CMK (cell line): Measurements from ENCODE around the gene DNAH2.

ENCODE experiments used
- DNase-seq: peaks from one replicate; pipeline ENCODE4 v3.0.0-alpha.2; 2010; ENCODE audit warnings: low read depth

The DNAH2 gene

GRCh38 chr17:7822126-7822525 lies 104.6 kb downstream of the DNAH2 start:
- DNase-seq: no peak

GRCh38 chr17:7823581-7824001 lies 106.0 kb downstream of the DNAH2 start:
- DNase-seq: no peak

DNA sequence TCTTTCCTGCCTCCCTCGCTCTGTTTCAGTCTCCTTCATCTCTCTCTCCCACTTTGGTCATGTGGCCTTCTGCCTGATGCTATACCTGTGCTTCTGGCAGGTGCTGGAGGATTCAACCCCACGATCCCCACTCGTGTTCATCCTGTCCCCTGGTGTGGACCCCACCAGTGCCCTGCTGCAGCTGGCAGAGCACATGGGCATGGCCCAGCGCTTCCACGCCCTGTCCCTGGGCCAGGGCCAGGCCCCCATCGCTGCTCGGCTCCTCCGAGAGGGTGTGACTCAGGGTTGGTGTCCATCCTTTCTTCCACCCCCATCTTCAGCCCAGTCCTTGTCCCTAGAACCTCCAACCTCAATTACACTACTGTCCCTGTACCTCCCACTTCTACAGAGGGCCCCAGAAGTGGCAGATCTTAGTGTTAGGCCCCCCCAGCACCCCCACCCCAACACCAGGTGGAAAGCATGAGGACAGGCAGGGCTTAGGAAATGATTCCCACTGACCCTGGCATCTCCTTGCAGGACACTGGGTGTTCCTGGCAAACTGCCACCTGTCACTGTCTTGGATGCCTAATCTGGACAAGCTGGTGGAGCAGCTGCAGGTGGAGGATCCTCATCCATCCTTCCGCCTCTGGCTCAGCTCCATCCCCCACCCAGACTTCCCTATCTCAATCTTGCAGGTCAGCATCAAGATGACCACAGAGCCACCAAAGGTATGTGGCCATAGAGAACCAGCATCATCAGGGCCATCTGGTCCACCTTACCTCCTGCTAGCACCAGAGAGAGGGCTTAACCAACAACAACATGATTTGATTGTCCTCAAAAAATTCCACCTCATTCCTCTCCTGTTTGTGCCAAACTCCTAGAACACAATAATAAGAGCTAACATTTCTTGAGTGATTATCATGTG lies 106.7 kb downstream of the DNAH2 start:
- DNase-seq: no peak

DNA sequence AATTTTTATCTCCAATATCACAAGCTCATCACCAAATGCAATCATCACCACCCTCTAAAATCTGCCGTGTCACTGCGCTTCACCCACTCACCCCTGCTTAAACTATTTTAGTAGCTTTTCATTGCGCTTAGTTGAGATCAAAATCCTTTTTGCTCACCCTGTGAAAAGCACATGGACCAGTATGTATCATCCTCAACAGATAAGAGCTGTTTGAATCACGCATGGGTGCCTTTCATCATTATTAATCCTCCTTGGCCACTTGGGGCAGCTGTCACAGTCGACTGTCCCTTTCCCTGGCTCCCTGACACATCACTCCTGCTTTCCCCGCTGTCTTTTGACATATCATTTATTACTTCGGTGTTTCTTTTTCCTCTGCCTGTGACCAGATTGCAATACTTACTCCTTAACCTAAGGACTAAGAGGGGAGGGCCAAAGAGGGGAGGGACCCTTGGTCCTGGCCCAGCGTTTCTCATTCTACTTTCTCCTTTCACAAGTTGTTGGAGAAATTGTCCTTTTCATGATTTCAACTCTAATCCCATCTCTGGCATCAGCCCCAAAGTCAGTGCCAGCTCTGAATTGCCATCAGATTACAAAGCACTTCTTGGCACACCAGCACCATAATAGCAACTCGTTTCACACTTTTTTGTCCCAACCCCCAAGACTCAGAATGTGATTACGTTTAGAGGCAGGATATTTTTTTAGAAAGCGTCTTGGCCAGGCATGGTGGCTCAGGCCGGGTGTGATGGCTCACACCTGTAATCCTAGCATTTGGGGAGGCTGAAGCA lies 107.9 kb downstream of the DNAH2 start:
- DNase-seq: no peak

DNA sequence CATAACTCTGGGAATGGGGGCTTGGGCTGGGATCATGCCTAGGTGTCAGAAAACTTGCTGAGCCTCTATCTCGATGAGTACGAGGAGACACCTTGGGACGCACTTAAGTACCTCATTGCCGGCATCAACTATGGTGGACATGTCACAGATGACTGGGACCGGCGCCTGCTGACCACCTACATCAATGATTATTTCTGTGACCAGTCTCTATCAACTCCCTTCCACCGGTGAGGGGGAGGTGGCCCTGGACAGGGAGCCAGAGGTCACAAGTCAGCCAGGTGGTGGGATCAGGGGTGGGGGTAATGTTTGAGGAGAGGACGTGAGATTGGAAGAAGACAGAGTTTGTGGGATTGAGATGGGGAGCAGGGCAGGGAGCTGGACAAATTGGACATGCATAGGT lies 113.1 kb downstream of the DNAH2 start:
- no peak for DNase-seq

GRCh38 chr17:7831233-7831632 lies 113.7 kb downstream of the DNAH2 start:
- DNase-seq: no peak

DNA sequence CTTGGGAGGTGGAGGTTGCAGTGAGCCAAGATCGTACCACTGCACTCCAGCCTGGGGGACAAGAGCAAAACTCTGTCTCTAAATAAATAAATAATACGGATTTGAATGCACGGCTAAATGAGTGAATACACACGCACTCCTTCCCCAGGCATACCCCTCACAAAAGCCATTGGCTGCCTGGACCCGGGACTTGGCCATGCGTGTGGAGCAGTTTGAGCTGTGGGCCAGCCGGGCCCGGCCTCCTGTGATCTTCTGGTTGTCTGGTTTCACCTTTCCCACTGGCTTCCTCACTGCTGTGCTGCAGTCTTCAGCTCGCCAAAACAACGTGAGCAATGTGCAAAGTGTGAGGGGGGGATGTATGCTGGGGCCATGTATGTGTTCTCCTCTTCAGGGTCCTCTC lies 114.9 kb downstream of the DNAH2 start:
- no peak for DNase-seq

- DNase-seq: no peak
Measured at GRCh38 chr17:7833011-7833794, 115.7 kb downstream of the DNAH2 start.

GRCh38 chr17:7833795-7834541 lies 116.4 kb downstream of the DNAH2 start, which contains the start of gene KDM6B:
Gene KDM6B (plus strand): TSS chr17:7834217. CDS start chr17:7845555, 11,338 bp downstream.
- no peak for DNase-seq

GRCh38 chr17:7834542-7834956 lies 117.0 kb downstream of the DNAH2 start:
- DNase-seq: no peak

DNA sequence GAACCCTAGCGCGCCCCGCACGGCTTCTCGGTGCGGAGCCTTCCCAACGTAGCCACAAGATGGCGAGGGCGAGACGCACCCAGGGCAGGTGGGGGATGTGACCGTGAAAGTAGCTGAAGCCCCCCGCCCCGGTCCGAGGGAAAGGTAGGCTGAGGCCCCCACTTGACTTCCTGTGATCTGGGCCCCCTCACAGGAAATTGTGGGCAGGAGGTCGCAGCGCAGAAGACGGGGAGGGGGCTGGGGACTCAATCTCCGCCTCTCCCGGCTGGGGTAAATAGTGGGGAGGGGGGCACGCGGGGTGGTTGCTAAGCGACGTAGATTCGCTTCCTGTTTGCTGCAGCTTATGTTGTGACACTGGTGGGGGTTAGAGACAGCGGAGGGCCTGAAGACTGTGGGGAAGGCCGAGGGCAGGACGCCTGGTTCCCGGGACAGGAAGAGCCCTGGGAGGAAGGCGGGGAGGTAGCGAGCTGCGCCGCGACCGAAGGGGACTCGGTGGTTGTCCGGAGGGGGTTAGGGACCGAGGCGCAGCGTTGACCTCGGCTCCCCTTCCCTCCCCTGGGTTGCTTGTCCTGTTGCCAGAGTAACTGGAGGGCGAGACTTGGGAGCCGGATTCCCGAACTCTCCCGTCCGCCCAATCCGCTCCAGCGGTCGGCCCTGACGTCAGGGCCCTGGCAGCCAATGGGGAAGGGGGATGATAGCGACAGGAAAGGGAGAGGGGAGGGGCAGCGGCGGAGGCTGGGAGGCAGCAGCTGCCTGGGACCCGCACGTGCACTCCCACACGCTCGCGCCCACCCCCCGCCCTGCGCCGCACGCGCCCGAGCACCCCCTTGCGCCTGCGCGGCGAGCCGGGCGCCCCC lies 117.6 kb downstream of the DNAH2 start:
- DNase-seq: peak; percentile 85

- no peak for DNase-seq
Measured at GRCh38 chr17:7835814-7836595, 118.5 kb downstream of the DNAH2 start.

- DNase-seq: no peak
Measured at GRCh38 chr17:7836596-7837407, 119.3 kb downstream of the DNAH2 start.

- no peak for DNase-seq
Measured at GRCh38 chr17:7837408-7838088, 120.0 kb downstream of the DNAH2 start.

GRCh38 chr17:7838090-7839075 lies 120.8 kb downstream of the DNAH2 start:
- peak; percentile 85 for DNase-seq

DNA sequence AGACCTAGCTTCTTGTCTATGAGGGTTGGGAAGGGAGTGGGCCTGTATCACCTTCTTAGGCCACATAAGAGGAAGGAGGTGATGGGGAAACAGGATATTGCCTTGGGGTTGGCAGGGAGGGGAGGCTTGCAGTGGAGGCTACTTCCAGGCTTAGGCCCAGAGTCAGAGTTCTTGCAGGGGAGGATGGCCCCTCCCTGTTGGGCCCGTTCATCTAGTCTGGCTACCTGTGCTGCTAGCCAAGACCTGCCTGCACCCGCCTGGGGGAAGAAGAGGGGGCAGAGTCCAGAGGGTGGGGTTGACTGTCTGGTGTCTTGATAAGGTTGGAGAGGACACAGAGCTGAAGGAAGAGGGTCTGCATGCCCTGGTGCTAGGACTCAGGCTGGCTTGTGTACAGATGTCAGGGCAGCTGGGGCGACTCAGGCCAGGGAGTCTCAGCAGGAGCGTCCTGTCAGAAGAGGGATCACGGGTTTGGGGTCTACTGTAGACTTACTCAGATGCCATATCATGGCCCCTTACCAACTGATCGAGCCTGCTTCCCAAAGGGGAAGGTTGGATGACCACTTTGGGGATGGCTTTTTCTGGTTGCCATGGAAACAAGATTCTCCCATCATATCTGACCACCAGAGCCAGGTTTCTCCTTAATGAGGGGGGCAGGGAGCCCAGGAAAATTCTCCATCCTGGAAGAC lies 121.8 kb downstream of the DNAH2 start:
- no peak for DNase-seq
